H9 (cell line): ENCODE results near the gene IDH2. TPM values are rescaled to one million over a fixed set of nuclear protein-coding genes. Genes with fewer than 3 reads are reported as not detected.
A peak's percentile ranks its signal among the peaks of the same experiment; 100 is the strongest.

ENCODE experiments used
- DNase-seq: peaks from one replicate; pipeline ENCODE4 v3.0.0-alpha.2; 2017
- H2AFZ ChIP-seq: one replicate; pipeline ENCODE4 v1.6.1; 2013; ENCODE audit warnings: mild to moderate bottlenecking, low read length, control low read depth, moderate library complexity
- H2AK5ac ChIP-seq: 2 replicates; pipeline ENCODE4 v1.6.1; 2013; ENCODE audit warnings: low read length, control low read depth, mixed read lengths; ENCODE audit not compliant: insufficient read length
- H2BK120ac ChIP-seq: one replicate; pipeline ENCODE4 v1.6.1; 2013; ENCODE audit warnings: low read depth, mild to moderate bottlenecking, low read length, control low read depth, inconsistent platforms; ENCODE audit not compliant: poor library complexity, severe bottlenecking
- H2BK12ac ChIP-seq: 2 replicates; pipeline ENCODE4 v1.6.1; 2013; ENCODE audit warnings: low read length, control low read depth, mixed read lengths, low read depth; ENCODE audit not compliant: insufficient read length
- H2BK15ac ChIP-seq: 2 replicates; pipeline ENCODE4 v1.6.1; 2013; ENCODE audit warnings: low read depth, low read length, control low read depth
- H2BK20ac ChIP-seq: one replicate; pipeline ENCODE4 v1.6.1; 2013; ENCODE audit warnings: low read depth, mild to moderate bottlenecking, low read length, control low read depth, inconsistent platforms; ENCODE audit not compliant: poor library complexity, severe bottlenecking
- H2BK5ac ChIP-seq: 2 replicates; pipeline ENCODE4 v1.6.1; 2013; ENCODE audit warnings: low read length, control low read depth, mixed read lengths; ENCODE audit not compliant: insufficient read length
- H3K14ac ChIP-seq: 2 replicates; pipeline ENCODE4 v1.6.1; 2013; ENCODE audit warnings: low read length, control low read depth; ENCODE audit not compliant: insufficient read depth
- H3K18ac ChIP-seq: 2 replicates; pipeline ENCODE4 v1.6.1; 2013; ENCODE audit warnings: low read depth, mild to moderate bottlenecking, mixed read lengths, low read length, control low read depth; ENCODE audit not compliant: insufficient read length
- H3K23ac ChIP-seq: 2 replicates; pipeline ENCODE4 v1.6.1; 2013; ENCODE audit warnings: low read length, control low read depth, mixed read lengths, low read depth; ENCODE audit not compliant: insufficient read length
- H3K23me2 ChIP-seq: 2 replicates; pipeline ENCODE4 v1.6.1; 2013; ENCODE audit warnings: low read depth, mild to moderate bottlenecking, mixed read lengths, low read length, control low read depth; ENCODE audit not compliant: insufficient read length, poor library complexity, severe bottlenecking
- H3K27ac ChIP-seq: 2 replicates; pipeline ENCODE4 v1.5.1; 2013; ENCODE audit warnings: low read length, control low read depth, mixed read lengths, low read depth; ENCODE audit not compliant: insufficient read length
- H3K27me3 ChIP-seq: 2 replicates; pipeline ENCODE4 v1.6.1; 2013; ENCODE audit warnings: low read length, control low read depth, inconsistent platforms; ENCODE audit not compliant: insufficient read depth
- H3K4ac ChIP-seq: 2 replicates; pipeline ENCODE4 v1.6.1; 2013; ENCODE audit warnings: low read depth, mild to moderate bottlenecking, control low read depth, inconsistent platforms, low read length, moderate library complexity
- H3K4me1 ChIP-seq: 2 replicates; pipeline ENCODE4 v1.6.1; 2013; ENCODE audit warnings: low read length, control low read depth, inconsistent platforms; ENCODE audit not compliant: insufficient read depth
- H3K4me2 ChIP-seq: 2 replicates; pipeline ENCODE4 v1.6.1; 2013; ENCODE audit warnings: low read length, control low read depth, mixed read lengths; ENCODE audit not compliant: insufficient read length, insufficient read depth
- H3K56ac ChIP-seq: 2 replicates; pipeline ENCODE4 v1.6.1; 2013; ENCODE audit warnings: low read depth, mild to moderate bottlenecking, mixed read lengths, low read length, control low read depth; ENCODE audit not compliant: insufficient read length
- H3K79me1 ChIP-seq: 2 replicates; pipeline ENCODE4 v1.6.1; 2013; ENCODE audit warnings: low read depth, mild to moderate bottlenecking, moderate library complexity, low read length, control low read depth, inconsistent platforms; ENCODE audit not compliant: insufficient read depth, poor library complexity, severe bottlenecking
- H3K79me2 ChIP-seq: 2 replicates; pipeline ENCODE4 v1.6.1; 2013; ENCODE audit warnings: low read length, control low read depth, inconsistent platforms; ENCODE audit not compliant: insufficient read depth
- H3K9ac ChIP-seq: 2 replicates; pipeline ENCODE4 v1.6.1; 2013; ENCODE audit warnings: low read length, control low read depth, mixed read lengths; ENCODE audit not compliant: insufficient read length; ENCODE audit errors: extremely low read depth
- H3K9me3 ChIP-seq: one replicate; pipeline ENCODE4 v1.6.1; 2013; ENCODE audit warnings: low read depth, low read length, inconsistent platforms; ENCODE audit not compliant: control insufficient read depth
- H3T11ph ChIP-seq: one replicate; pipeline ENCODE4 v1.6.1; 2013; ENCODE audit warnings: mild to moderate bottlenecking, low read length, control low read depth, inconsistent platforms
- H4K20me1 ChIP-seq: one replicate; pipeline ENCODE4 v1.6.1; 2013; ENCODE audit not compliant: control insufficient read depth, insufficient read length, insufficient read depth
- H4K5ac ChIP-seq: 2 replicates; pipeline ENCODE4 v1.6.1; 2013; ENCODE audit warnings: low read depth, mild to moderate bottlenecking, mixed read lengths, low read length, control low read depth; ENCODE audit not compliant: insufficient read length
- H4K8ac ChIP-seq: replicated peaks from 2 replicates; pipeline ENCODE4 v1.6.1; 2013; ENCODE audit warnings: low read length, control low read depth, mixed read lengths, low read depth; ENCODE audit not compliant: insufficient read length
- H4K91ac ChIP-seq: 2 replicates; pipeline ENCODE4 v1.6.1; 2013; ENCODE audit warnings: low read depth, mild to moderate bottlenecking, moderate library complexity, mixed read lengths, low read length, control low read depth; ENCODE audit not compliant: insufficient read length
- H3K27ac Mint-ChIP-seq, 3 experiments: 2 replicates in 2 of 3; 3 replicates in 1 of 3; pipeline ENCODE4 v1.8.0; 2020 to 2021; ENCODE audit warnings: mixed read lengths in 3 of 3, mild to moderate bottlenecking in 1 of 3, moderate library complexity in 1 of 3
- H3K27me3 Mint-ChIP-seq: 2 replicates; pipeline ENCODE4 v1.8.0; 2021; ENCODE audit warnings: low read depth, mild to moderate bottlenecking, moderate library complexity, mixed read lengths
- H3K36me3 Mint-ChIP-seq, 3 experiments: 2 replicates in 2 of 3; 3 replicates in 1 of 3; pipeline ENCODE4 v1.8.0; 2020 to 2021; ENCODE audit warnings: low read depth in 3 of 3, mixed read lengths in 3 of 3; ENCODE audit not compliant: insufficient read depth in 1 of 3
- H3K4me1 Mint-ChIP-seq, 2 experiments: 2 replicates each; pipeline ENCODE4 v1.8.0; 2020; ENCODE audit warnings: mixed read lengths in 2 of 2
- H3K4me3 Mint-ChIP-seq, 2 experiments: 2 replicates in 1 of 2; 3 replicates in 1 of 2; pipeline ENCODE4 v1.8.0; 2020 to 2021; ENCODE audit warnings: mild to moderate bottlenecking in 2 of 2, mixed read lengths in 2 of 2, moderate library complexity in 1 of 2
- H3K9me3 Mint-ChIP-seq, 2 experiments: 2 replicates in 1 of 2; 3 replicates in 1 of 2; pipeline ENCODE4 v1.8.0; 2020; ENCODE audit warnings: mild to moderate bottlenecking in 2 of 2, mixed read lengths in 2 of 2, moderate library complexity in 1 of 2
- CTCF ChIP-seq: fragments of 200-600 bp; sonication (generic); conservative IDR thresholded peaks from 3 replicates; pipeline ENCODE4 v1.8.0; 2021; ENCODE audit warnings: antibody characterized with exemption, mild to moderate bottlenecking
- WGBS: extraction: QIAGEN DNeasy Blood & Tissue Kit; methylation state at CpG from one replicate; pipeline ENCODE4 v1.1.7; 2013; ENCODE audit warnings: missing lambda C conversion rate, low lambda C conversion rate, mixed read lengths; ENCODE audit not compliant: insufficient read length; ENCODE audit errors: extremely low coverage; 5-methylcytosine and 5-hydroxymethylcytosine counted together
- total RNA-seq: library from RNA; stranded (reverse); gene quantifications from 2 replicates; pipeline ENCODE4 v1.2.1, GENCODE V29; 2021

IDH2 gene
- total RNA-seq, 1 experiment from 2014 or later, result 57.7 TPM

- Histone ChIP-seq H3K23me2 (peaks cover under 1% of the 10 kb centered on the region), H3K79me1 (no peaks in the 10 kb centered on the region), H3T11ph (no peak overlapping the region), H3K4ac (no peak overlapping the region), H3K27ac (no peak overlapping the region), H3K4me1 (peaks cover 3% of the 10 kb centered on the region; the same call in 1 of the 2 replicates), H3K18ac (no peak overlapping the region), H3K9ac (no peak overlapping the region), H4K8ac (no peak overlapping the region), H3K27me3 (peaks cover 3% of the 10 kb centered on the region; the same call in 1 of the 2 replicates), H3K9me3 (no peaks in the 10 kb centered on the region), H3K79me2 (no peaks in the 10 kb centered on the region), H2BK5ac (no peak overlapping the region), H4K91ac (no peak overlapping the region), H4K5ac (no peak overlapping the region), H2BK20ac (no peak overlapping the region), H2BK120ac (no peak overlapping the region), H3K56ac (no peak overlapping the region), H2AK5ac (no peak overlapping the region), H3K14ac (no peak overlapping the region), H3K23ac (no peak overlapping the region), H3K4me2 (no peak overlapping the region), H2BK15ac (no peak overlapping the region), H2BK12ac (no peak overlapping the region), H4K20me1 (no peaks in the 10 kb centered on the region), H2AFZ (no peak overlapping the region)
- TF ChIP-seq CTCF, result no peak
- no CpG with 5 or more reads among the region's 7 CpGs for WGBS
- H3K4me3 Mint-ChIP-seq, result no peak overlapping the region; a peak in 1 of 5 replicates
- H3K27ac Mint-ChIP-seq, result peak overlapping the region in 1 of 3 experiments; percentile 32; a peak in 2 of 7 replicates
- no peaks in the 10 kb centered on the region for H3K36me3 Mint-ChIP-seq
- H3K9me3 Mint-ChIP-seq, result no peaks in the 10 kb centered on the region
- peaks cover 29% of the 10 kb centered on the region for H3K27me3 Mint-ChIP-seq
- H3K4me1 Mint-ChIP-seq, result peaks cover 14 to 17% of the 10 kb centered on the region in 2 experiments
- DNase-seq, result no peak
Observed at GRCh38 chr15:90106522-90107117, 4.4 kb upstream of the IDH2 start.
